Esophagus squamous epithelium (tissue), 5 donors: ENCODE results near the gene CLEC2B. TPM values are rescaled to one million over a fixed set of nuclear protein-coding genes. Genes with fewer than 3 reads are reported as not detected.

ENCODE experiments used
- DNase-seq: peaks from one replicate; lab custom pipeline; 2025; lab: John Stamatoyannopoulos, UW
- H3K27ac ChIP-seq, 4 donors: fragments of 200-600 bp; sonication (generic); one replicate each; pipeline ENCODE4 v1.5.1; 2016 to 2019; ENCODE audit warnings: mild to moderate bottlenecking in 1 of 4
- H3K27me3 ChIP-seq, 4 donors: fragments of 200-600 bp; sonication (generic); 1 replicate in 3 of 4; 2 replicates in 1 of 4; pipeline versions ENCODE4 v1.5.1 to v1.6.0; 2017 to 2021; ENCODE audit warnings: antibody characterized with exemption in 1 of 4
- H3K36me3 ChIP-seq, 3 donors: fragments of 200-600 bp; sonication (generic); one replicate each; pipeline ENCODE4 v1.5.1; 2016 to 2019
- H3K4me1 ChIP-seq, 3 donors: fragments of 200-600 bp; sonication (generic); one replicate each; pipeline ENCODE4 v1.5.1; 2017 to 2019
- H3K4me3 ChIP-seq, 4 donors: fragments of 200-600 bp; sonication (generic); 1 replicate in 3 of 4; 2 replicates in 1 of 4; pipeline ENCODE4 v1.5.1; 2016 to 2019; ENCODE audit warnings: mild to moderate bottlenecking in 2 of 4, moderate library complexity in 1 of 4
- H3K9me3 ChIP-seq, 3 donors: fragments of 200-600 bp; sonication (generic); one replicate each; pipeline ENCODE4 v1.5.1; 2016 to 2019
- CTCF ChIP-seq, 6 experiments: fragments of 450-650 bp in 4 of 6; fragments of 200-600 bp in 2 of 6; sonication (generic) in 2 of 6; IDR thresholded peaks; one replicate each; pipeline ENCODE4 v1.5.1; 2016 to 2019; ENCODE audit warnings: antibody characterized with exemption in 6 of 6, mild to moderate bottlenecking in 4 of 6, moderate library complexity in 4 of 6
- POLR2A ChIP-seq, 4 donors: fragments of 450-650 bp; IDR thresholded peaks; one replicate each; pipeline ENCODE4 v1.6.1; 2017; ENCODE audit warnings: antibody characterized with exemption in 4 of 4, mild to moderate bottlenecking in 4 of 4, moderate library complexity in 3 of 4
- WGBS, 2 donors: methylation state at CpG; one replicate each; pipeline ENCODE4 v1.1.5; 2018; 5-methylcytosine and 5-hydroxymethylcytosine counted together
- intact Hi-C: fragments of 100-400 bp; cut with DNase I; formaldehyde crosslinking; loops from one replicate; pipeline ENCODE4 v1.15.0; 2022
- total RNA-seq, 4 donors: library from RNA; depleted of rRNA; stranded (reverse); fragments of >200 nt; gene quantifications; one replicate each; pipeline ENCODE4 v1.1.0, GENCODE V29; 2016
- donor health status: DM: yes; HTN: yes; CAD: no.

CLEC2B gene
- total RNA-seq, 4 donors from 2014 or later = 6.0 to 29.4 (median 14.9) TPM

GRCh38 chr12:9866860-9867269 lies 2.3 kb downstream of the CLEC2B start:
- Histone ChIP-seq H3K4me1 (peaks cover 9 to 29% (median 10%) of the 10 kb centered on the region in 3 donors), H3K27ac (peak overlapping the region; percentile 67 to 93 (median 90)), H3K27me3 (no peaks in the 10 kb centered on the region), H3K4me3 (peak overlapping the region; percentile 35 to 70 (median 50)), H3K9me3 (peaks cover 0 to 7% (median 4%) of the 10 kb centered on the region in 3 donors), H3K36me3 (peaks cover 0 to 8% (median 0%) of the 10 kb centered on the region in 3 donors)
- DNase-seq = no peak
- no peak for TF ChIP-seq CTCF (IDR thresholded peaks at IDR 0.05)
- TF ChIP-seq POLR2A (IDR thresholded peaks at IDR 0.05) = no peak
- 15 to 18% methylated on average over 4 of the region's 4 CpGs for WGBS, 2 donors
- intact Hi-C loops = no loop called here

- WGBS, 2 donors = 39 to 44% methylated on average over 3 to 4 of the region's 4 CpGs
- no peak for DNase-seq
- peak overlapping the region in 3 of 4 donors; percentile 87 to 93 (median 92) for H3K27ac ChIP-seq
These were observed 4.1 kb downstream of the CLEC2B start for GRCh38 chr12:9864913-9865675.

DNA sequence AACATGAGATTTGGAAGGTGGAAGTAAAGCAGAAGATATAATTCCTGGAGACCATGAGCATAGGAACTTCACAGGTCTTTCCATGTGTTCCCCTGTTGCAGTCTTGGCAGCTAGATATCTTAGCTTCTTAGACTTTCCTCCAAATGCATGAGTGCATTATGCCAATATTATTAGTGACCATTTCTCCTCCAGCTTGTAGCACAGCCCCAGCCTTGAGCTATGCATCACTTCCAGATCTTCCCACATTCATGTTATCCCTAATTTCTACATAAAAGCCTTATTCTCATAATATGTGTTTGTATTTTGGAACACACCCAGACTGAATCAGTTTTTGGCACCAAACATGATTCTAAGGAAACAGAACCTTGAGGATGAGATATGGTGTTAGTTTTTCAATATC lies 11.0 kb downstream of the CLEC2B start:
- H3K4me3 ChIP-seq = no peak overlapping the region
- H3K27ac ChIP-seq = no peak overlapping the region
- H3K9me3 ChIP-seq = peaks cover 0 to 3% (median 0%) of the 10 kb centered on the region in 3 donors
- no peak for TF ChIP-seq POLR2A (IDR thresholded peaks at IDR 0.05)
- TF ChIP-seq CTCF (IDR thresholded peaks at IDR 0.05) = no peak
- DNase-seq = no peak
- peaks cover 0 to 49% (median 3%) of the 10 kb centered on the region in 3 donors for H3K36me3 ChIP-seq
- intact Hi-C loops = no loop called here
- H3K27me3 ChIP-seq = no peaks in the 10 kb centered on the region
- H3K4me1 ChIP-seq = peaks cover 0 to 5% (median 0%) of the 10 kb centered on the region in 3 donors

More at GRCh38 chr12:9864913-9865675, 4.1 kb downstream of the CLEC2B start:
- no peak for TF ChIP-seq CTCF (IDR thresholded peaks at IDR 0.05)
- no peak for TF ChIP-seq POLR2A (IDR thresholded peaks at IDR 0.05)
- Histone ChIP-seq H3K36me3 (peaks cover 0 to 8% (median 0%) of the 10 kb centered on the region in 3 donors), H3K4me3 (peak overlapping the region; percentile 35 to 70 (median 50)), H3K27me3 (no peaks in the 10 kb centered on the region), H3K9me3 (peaks cover 0 to 7% (median 4%) of the 10 kb centered on the region in 3 donors), H3K4me1 (peaks cover 0 to 11% (median 3%) of the 10 kb centered on the region in 3 donors)
- intact Hi-C loops = no loop called here

DNA sequence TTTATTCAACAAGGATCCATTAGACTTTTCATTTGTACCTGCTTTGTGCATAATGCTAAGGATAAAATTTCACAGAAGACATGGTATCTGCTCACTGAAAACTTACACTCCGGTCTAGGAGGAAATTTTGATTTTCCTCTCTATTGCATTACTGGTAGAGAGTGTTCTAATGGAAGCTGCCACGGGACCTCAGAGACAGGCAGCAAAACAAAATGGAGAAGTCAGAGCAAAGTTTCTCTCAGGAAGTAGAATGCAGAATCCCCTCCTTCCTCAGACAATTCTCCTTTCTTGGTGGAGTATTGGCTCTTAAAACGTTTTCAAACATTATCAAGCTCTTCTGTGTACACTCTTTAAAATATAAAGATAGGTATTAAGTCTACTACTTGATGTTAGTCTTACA lies 12.3 kb downstream of the CLEC2B start:
- TF ChIP-seq CTCF (IDR thresholded peaks at IDR 0.05) = no peak
- TF ChIP-seq POLR2A (IDR thresholded peaks at IDR 0.05) = no peak
- H3K27me3 ChIP-seq = no peaks in the 10 kb centered on the region
- peaks cover 0 to 62% (median 3%) of the 10 kb centered on the region in 3 donors for H3K36me3 ChIP-seq
- H3K9me3 ChIP-seq = no peaks in the 10 kb centered on the region
- 67% methylated on average over 3 of the region's 3 CpGs for WGBS, 2 donors
- H3K27ac ChIP-seq = no peak overlapping the region
- intact Hi-C loops = no loop called here
- peaks cover 0 to 5% (median 0%) of the 10 kb centered on the region in 3 donors for H3K4me1 ChIP-seq
- no peak for DNase-seq
- H3K4me3 ChIP-seq = no peak overlapping the region

DNA sequence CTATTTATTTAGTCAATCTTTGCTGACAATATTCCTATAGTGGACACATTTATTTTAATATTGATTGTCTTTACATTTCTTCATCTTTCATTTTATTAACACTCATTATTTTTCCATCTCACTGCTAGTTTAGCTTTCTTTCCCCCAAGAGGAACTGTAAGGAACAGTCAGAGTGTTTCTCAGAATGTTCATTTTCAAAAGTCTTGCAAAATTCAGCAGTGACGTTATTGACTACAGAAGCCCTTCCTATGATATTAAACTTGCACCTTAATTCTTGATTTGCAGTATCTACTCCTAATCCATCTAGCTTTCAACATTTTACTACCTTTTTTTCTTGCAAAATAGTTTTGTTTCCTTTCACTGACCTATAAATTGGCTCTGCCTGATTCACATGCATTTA lies 13.0 kb downstream of the CLEC2B start:
- no peak for DNase-seq
- Histone ChIP-seq H3K4me1 (peaks cover 0 to 5% (median 0%) of the 10 kb centered on the region in 3 donors), H3K9me3 (no peaks in the 10 kb centered on the region), H3K4me3 (no peak overlapping the region), H3K27me3 (no peaks in the 10 kb centered on the region), H3K36me3 (peaks cover 0 to 68% (median 3%) of the 10 kb centered on the region in 3 donors), H3K27ac (no peak overlapping the region)
- WGBS, 2 donors = 77 to 83% methylated on average over 1 of the region's 1 CpG
- TF ChIP-seq POLR2A (IDR thresholded peaks at IDR 0.05) = no peak
- TF ChIP-seq CTCF (IDR thresholded peaks at IDR 0.05) = no peak
- intact Hi-C loops = no loop called here
